WTC11 (cell line): Measurements from ENCODE around the gene FBXW4. TPM values are rescaled to one million over a fixed set of nuclear protein-coding genes. Genes with fewer than 3 reads are reported as not detected.

Source experiments
- ATAC-seq: fragments of 200-7000 bp; cut with Tn5 transposase; 2 replicates; pipeline ENCODE4 v1.10.0; 2021; ENCODE audit warnings: mild to moderate bottlenecking, moderate library complexity
- CTCF ChIA-PET: fragments of 300-600 bp; sonication (Branson Sonifier 250); formaldehyde crosslinking; loops from one replicate; lab custom pipeline; 2021; ENCODE audit warnings: antibody characterized with exemption; lab: Charles Lee
- POLR2A ChIA-PET: fragments of 350-600 bp; sonication (Branson Sonifier 250); formaldehyde crosslinking; loops from one replicate; lab custom pipeline; 2021; ENCODE audit warnings: antibody characterized with exemption; lab: Charles Lee
- DNase-seq: peaks from one replicate; pipeline ENCODE4 v3.0.0; 2021; ENCODE audit warnings: low spot score
- H3K27ac Mint-ChIP-seq: 2 replicates; pipeline ENCODE4 v1.8.0; 2021; ENCODE audit warnings: mixed read lengths
- H3K27me3 Mint-ChIP-seq: 2 replicates; pipeline ENCODE4 v1.8.0; 2021; ENCODE audit warnings: low read depth, mild to moderate bottlenecking, moderate library complexity, mixed read lengths
- H3K36me3 Mint-ChIP-seq: 2 replicates; pipeline ENCODE4 v1.8.0; 2021; ENCODE audit warnings: mixed read lengths
- H3K4me1 Mint-ChIP-seq: 2 replicates; pipeline ENCODE4 v1.8.0; 2022; ENCODE audit warnings: mixed read lengths
- H3K4me3 Mint-ChIP-seq: 2 replicates; pipeline ENCODE4 v1.8.0; 2021; ENCODE audit warnings: mild to moderate bottlenecking, moderate library complexity, mixed read lengths
- H3K9me3 Mint-ChIP-seq: 2 replicates; pipeline ENCODE4 v1.8.0; 2021; ENCODE audit warnings: mixed read lengths
- ATF1 ChIP-seq: sonication (generic); formaldehyde crosslinking; IDR thresholded peaks from 2 replicates; pipeline ENCODE4 v1.8.1; 2023; ENCODE audit warnings: mild to moderate bottlenecking, moderate library complexity, missing genetic modification reagents
- CBFB ChIP-seq: sonication (generic); formaldehyde crosslinking; IDR thresholded peaks from 2 replicates; pipeline ENCODE4 v1.8.1; 2022; ENCODE audit warnings: mild to moderate bottlenecking, low read depth, missing genetic modification reagents
- ELF4 ChIP-seq: sonication (generic); formaldehyde crosslinking; IDR thresholded peaks from 2 replicates; pipeline ENCODE4 v1.8.1; 2022; ENCODE audit warnings: low read depth, mild to moderate bottlenecking, moderate library complexity, missing genetic modification reagents
- GABPB1 ChIP-seq: sonication (generic); formaldehyde crosslinking; IDR thresholded peaks from 2 replicates; pipeline ENCODE4 v1.8.1; 2023; ENCODE audit warnings: mild to moderate bottlenecking, missing genetic modification reagents
- MYBL2 ChIP-seq: sonication (generic); formaldehyde crosslinking; IDR thresholded peaks from 2 replicates; pipeline ENCODE4 v1.8.1; 2023; ENCODE audit warnings: mild to moderate bottlenecking, moderate library complexity, missing genetic modification reagents
- NFE2L1 ChIP-seq: sonication (generic); formaldehyde crosslinking; IDR thresholded peaks from 2 replicates; pipeline ENCODE4 v1.8.1; 2023; ENCODE audit warnings: missing genetic modification reagents
- NR1H2 ChIP-seq: sonication (generic); formaldehyde crosslinking; IDR thresholded peaks from 2 replicates; pipeline ENCODE4 v1.9.0; 2021; ENCODE audit warnings: mild to moderate bottlenecking, moderate library complexity, missing genetic modification reagents
- NR2C2 ChIP-seq: sonication (generic); formaldehyde crosslinking; IDR thresholded peaks from 2 replicates; pipeline ENCODE4 v1.8.0; 2022; ENCODE audit warnings: mild to moderate bottlenecking, missing genetic modification reagents
- ZNF121 ChIP-seq: sonication (generic); formaldehyde crosslinking; IDR thresholded peaks from 2 replicates; pipeline ENCODE4 v1.8.0; 2023; ENCODE audit warnings: missing genetic modification reagents
- ZNF138 ChIP-seq: sonication (generic); formaldehyde crosslinking; conservative IDR thresholded peaks from 2 replicates; pipeline ENCODE4 v1.8.1; 2022; ENCODE audit warnings: mild to moderate bottlenecking, moderate library complexity, missing genetic modification reagents
- ZNF317 ChIP-seq: sonication (generic); formaldehyde crosslinking; IDR thresholded peaks from 2 replicates; pipeline ENCODE4 v1.8.1; 2023; ENCODE audit warnings: low read depth, mild to moderate bottlenecking, moderate library complexity, missing genetic modification reagents, borderline replicate concordance
- ZNF416 ChIP-seq: fragments of 250-450 bp; sonication (Bioruptor Pico); IDR thresholded peaks from 2 replicates; pipeline ENCODE4 v1.9.0; 2021; ENCODE audit warnings: mild to moderate bottlenecking, inconsistent platforms
- ZSCAN18 ChIP-seq: fragments of 250-450 bp; sonication (Bioruptor Pico); IDR thresholded peaks from 2 replicates; pipeline ENCODE4 v2.1.2; 2022; ENCODE audit warnings: mild to moderate bottlenecking, moderate library complexity
- total RNA-seq: library from RNA; stranded (reverse); gene quantifications from 3 replicates; pipeline ENCODE4 v1.2.3, GENCODE V29; 2021
- TF ChIP-seq, protein P1 (sequence below): fragments of 250-450 bp; sonication (Bioruptor Pico); IDR thresholded peaks from 2 replicates; pipeline ENCODE4 v1.9.0; 2021; ENCODE audit warnings: mild to moderate bottlenecking
- TF ChIP-seq, protein P2 (sequence below): sonication (generic); formaldehyde crosslinking; IDR thresholded peaks from 2 replicates; pipeline ENCODE4 v1.8.1; 2023; ENCODE audit warnings: mild to moderate bottlenecking, missing genetic modification reagents, moderate library complexity
- TF ChIP-seq, protein P3 (sequence below): sonication (generic); formaldehyde crosslinking; IDR thresholded peaks from 2 replicates; pipeline ENCODE4 v1.8.1; 2022; ENCODE audit warnings: missing genetic modification reagents, borderline replicate concordance
- TF ChIP-seq, protein P4 (sequence below): sonication (generic); formaldehyde crosslinking; IDR thresholded peaks from 2 replicates; pipeline ENCODE4 v1.8.1; 2022; ENCODE audit warnings: low read depth, missing genetic modification reagents, borderline replicate concordance
- TF ChIP-seq, protein P5 (sequence below): fragments of 250-450 bp; sonication (Bioruptor Pico); IDR thresholded peaks from 2 replicates; pipeline ENCODE4 v1.9.0; 2021; ENCODE audit warnings: mild to moderate bottlenecking
- TF ChIP-seq, protein P6 (sequence below): sonication (generic); formaldehyde crosslinking; IDR thresholded peaks from 2 replicates; pipeline ENCODE4 v1.8.0; 2022; ENCODE audit warnings: missing genetic modification reagents
- TF ChIP-seq, protein P7 (sequence below): sonication (generic); formaldehyde crosslinking; IDR thresholded peaks from 2 replicates; pipeline ENCODE4 v1.8.1; 2022; ENCODE audit warnings: mild to moderate bottlenecking, moderate library complexity, missing genetic modification reagents

FBXW4 gene
- total RNA-seq, 1 experiment from 2014 or later: 45.3 TPM

GRCh38 chr10:101613646-101614045 lies 81.3 kb downstream of the FBXW4 start:
- Mint-ChIP-seq H3K9me3 (no peaks in the 10 kb centered on the region), H3K36me3 (peaks cover 14% of the 10 kb centered on the region)
- POLR2A ChIA-PET: no interaction called here

DNA sequence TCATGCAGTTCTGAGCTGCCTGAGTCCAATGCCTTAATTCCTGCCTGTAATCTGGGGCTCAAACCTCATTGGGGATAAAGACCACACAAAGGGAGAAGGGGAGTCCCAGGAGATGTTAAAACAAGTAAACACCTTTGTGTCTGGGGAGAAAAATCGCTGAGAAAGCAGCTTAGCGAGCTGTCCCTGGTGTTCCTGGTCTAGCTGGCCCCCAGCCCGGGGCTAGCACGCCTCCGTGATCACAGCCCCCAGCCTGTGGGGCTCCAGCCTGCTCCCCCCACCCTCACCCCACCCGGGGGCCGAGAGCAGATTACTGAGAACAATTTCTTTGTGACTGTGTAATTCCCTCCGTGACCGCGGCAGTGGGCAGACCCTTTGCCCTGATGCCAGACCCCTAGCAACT lies 82.1 kb downstream of the FBXW4 start:
- no peaks in the 10 kb centered on the region for H3K9me3 Mint-ChIP-seq
- peaks cover 15% of the 10 kb centered on the region for H3K36me3 Mint-ChIP-seq
- POLR2A ChIA-PET: no interaction called here
- TF ChIP-seq MYBL2 (CRISPR knock-in tag): no peak
- TF ChIP-seq, protein P1, sequence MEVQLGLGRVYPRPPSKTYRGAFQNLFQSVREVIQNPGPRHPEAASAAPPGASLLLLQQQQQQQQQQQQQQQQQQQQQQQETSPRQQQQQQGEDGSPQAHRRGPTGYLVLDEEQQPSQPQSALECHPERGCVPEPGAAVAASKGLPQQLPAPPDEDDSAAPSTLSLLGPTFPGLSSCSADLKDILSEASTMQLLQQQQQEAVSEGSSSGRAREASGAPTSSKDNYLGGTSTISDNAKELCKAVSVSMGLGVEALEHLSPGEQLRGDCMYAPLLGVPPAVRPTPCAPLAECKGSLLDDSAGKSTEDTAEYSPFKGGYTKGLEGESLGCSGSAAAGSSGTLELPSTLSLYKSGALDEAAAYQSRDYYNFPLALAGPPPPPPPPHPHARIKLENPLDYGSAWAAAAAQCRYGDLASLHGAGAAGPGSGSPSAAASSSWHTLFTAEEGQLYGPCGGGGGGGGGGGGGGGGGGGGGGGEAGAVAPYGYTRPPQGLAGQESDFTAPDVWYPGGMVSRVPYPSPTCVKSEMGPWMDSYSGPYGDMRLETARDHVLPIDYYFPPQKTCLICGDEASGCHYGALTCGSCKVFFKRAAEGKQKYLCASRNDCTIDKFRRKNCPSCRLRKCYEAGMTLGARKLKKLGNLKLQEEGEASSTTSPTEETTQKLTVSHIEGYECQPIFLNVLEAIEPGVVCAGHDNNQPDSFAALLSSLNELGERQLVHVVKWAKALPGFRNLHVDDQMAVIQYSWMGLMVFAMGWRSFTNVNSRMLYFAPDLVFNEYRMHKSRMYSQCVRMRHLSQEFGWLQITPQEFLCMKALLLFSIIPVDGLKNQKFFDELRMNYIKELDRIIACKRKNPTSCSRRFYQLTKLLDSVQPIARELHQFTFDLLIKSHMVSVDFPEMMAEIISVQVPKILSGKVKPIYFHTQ: no peak
- no peak for TF ChIP-seq NR1H2 (CRISPR knock-in tag)
- no peak for TF ChIP-seq CBFB (CRISPR knock-in tag)
- TF ChIP-seq ELF4 (CRISPR knock-in tag): no peak
- no peak for TF ChIP-seq ZNF317 (CRISPR knock-in tag)
- TF ChIP-seq ZSCAN18 (CRISPR knock-in tag): no peak
- TF ChIP-seq, protein P2, sequence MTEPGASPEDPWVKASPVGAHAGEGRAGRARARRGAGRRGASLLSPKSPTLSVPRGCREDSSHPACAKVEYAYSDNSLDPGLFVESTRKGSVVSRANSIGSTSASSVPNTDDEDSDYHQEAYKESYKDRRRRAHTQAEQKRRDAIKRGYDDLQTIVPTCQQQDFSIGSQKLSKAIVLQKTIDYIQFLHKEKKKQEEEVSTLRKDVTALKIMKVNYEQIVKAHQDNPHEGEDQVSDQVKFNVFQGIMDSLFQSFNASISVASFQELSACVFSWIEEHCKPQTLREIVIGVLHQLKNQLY: no peak
- TF ChIP-seq ATF1 (CRISPR knock-in tag): no peak
- TF ChIP-seq GABPB1 (CRISPR knock-in tag): no peak
- TF ChIP-seq, all 79 proteins: peak for 0
- Mint-ChIP-seq H3K27ac (no peak overlapping the region), H3K27me3 (no peaks in the 10 kb centered on the region), H3K4me1 (peaks cover 22% of the 10 kb centered on the region), H3K4me3 (no peak overlapping the region)
- no peak for ATAC-seq
- no peak for DNase-seq
- CTCF ChIA-PET: interaction anchor here (0.9 to 8.5 kb wide), 3 partner anchors 7 to 168 kb away, joined by 3 to 167 read pairs (median 8); no protein-coding TSS in a partner anchor

More at GRCh38 chr10:101613646-101614045, 81.3 kb downstream of the FBXW4 start:
- Mint-ChIP-seq H3K4me3 (no peak overlapping the region), H3K27me3 (no peaks in the 10 kb centered on the region), H3K4me1 (peaks cover 22% of the 10 kb centered on the region), H3K27ac (no peak overlapping the region)
- ATAC-seq (no peak), DNase-seq (no peak)
- CTCF ChIA-PET: interaction anchor here (0.9 to 8.5 kb wide), 3 partner anchors 8 to 168 kb away, joined by 3 to 167 read pairs (median 8); no protein-coding TSS in a partner anchor
- TF ChIP-seq, protein P3, sequence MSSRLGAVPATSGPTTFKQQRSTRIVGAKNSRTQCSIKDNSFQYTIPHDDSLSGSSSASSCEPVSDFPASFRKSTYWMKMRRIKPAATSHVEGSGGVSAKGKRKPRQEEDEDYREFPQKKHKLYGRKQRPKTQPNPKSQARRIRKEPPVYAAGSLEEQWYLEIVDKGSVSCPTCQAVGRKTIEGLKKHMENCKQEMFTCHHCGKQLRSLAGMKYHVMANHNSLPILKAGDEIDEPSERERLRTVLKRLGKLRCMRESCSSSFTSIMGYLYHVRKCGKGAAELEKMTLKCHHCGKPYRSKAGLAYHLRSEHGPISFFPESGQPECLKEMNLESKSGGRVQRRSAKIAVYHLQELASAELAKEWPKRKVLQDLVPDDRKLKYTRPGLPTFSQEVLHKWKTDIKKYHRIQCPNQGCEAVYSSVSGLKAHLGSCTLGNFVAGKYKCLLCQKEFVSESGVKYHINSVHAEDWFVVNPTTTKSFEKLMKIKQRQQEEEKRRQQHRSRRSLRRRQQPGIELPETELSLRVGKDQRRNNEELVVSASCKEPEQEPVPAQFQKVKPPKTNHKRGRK (CRISPR knock-in tag): no peak
- no peak for TF ChIP-seq NR2C2 (CRISPR knock-in tag)
- TF ChIP-seq, protein P4, sequence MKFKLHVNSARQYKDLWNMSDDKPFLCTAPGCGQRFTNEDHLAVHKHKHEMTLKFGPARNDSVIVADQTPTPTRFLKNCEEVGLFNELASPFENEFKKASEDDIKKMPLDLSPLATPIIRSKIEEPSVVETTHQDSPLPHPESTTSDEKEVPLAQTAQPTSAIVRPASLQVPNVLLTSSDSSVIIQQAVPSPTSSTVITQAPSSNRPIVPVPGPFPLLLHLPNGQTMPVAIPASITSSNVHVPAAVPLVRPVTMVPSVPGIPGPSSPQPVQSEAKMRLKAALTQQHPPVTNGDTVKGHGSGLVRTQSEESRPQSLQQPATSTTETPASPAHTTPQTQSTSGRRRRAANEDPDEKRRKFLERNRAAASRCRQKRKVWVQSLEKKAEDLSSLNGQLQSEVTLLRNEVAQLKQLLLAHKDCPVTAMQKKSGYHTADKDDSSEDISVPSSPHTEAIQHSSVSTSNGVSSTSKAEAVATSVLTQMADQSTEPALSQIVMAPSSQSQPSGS (CRISPR knock-in tag): no peak
- TF ChIP-seq, protein P5, sequence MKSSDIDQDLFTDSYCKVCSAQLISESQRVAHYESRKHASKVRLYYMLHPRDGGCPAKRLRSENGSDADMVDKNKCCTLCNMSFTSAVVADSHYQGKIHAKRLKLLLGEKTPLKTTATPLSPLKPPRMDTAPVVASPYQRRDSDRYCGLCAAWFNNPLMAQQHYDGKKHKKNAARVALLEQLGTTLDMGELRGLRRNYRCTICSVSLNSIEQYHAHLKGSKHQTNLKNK (CRISPR knock-in tag): no peak
- no peak for TF ChIP-seq ZNF416 (CRISPR knock-in tag)
- TF ChIP-seq, protein P6, sequence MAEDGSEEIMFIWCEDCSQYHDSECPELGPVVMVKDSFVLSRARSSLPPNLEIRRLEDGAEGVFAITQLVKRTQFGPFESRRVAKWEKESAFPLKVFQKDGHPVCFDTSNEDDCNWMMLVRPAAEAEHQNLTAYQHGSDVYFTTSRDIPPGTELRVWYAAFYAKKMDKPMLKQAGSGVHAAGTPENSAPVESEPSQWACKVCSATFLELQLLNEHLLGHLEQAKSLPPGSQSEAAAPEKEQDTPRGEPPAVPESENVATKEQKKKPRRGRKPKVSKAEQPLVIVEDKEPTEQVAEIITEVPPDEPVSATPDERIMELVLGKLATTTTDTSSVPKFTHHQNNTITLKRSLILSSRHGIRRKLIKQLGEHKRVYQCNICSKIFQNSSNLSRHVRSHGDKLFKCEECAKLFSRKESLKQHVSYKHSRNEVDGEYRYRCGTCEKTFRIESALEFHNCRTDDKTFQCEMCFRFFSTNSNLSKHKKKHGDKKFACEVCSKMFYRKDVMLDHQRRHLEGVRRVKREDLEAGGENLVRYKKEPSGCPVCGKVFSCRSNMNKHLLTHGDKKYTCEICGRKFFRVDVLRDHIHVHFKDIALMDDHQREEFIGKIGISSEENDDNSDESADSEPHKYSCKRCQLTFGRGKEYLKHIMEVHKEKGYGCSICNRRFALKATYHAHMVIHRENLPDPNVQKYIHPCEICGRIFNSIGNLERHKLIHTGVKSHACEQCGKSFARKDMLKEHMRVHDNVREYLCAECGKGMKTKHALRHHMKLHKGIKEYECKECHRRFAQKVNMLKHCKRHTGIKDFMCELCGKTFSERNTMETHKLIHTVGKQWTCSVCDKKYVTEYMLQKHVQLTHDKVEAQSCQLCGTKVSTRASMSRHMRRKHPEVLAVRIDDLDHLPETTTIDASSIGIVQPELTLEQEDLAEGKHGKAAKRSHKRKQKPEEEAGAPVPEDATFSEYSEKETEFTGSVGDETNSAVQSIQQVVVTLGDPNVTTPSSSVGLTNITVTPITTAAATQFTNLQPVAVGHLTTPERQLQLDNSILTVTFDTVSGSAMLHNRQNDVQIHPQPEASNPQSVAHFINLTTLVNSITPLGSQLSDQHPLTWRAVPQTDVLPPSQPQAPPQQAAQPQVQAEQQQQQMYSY (CRISPR knock-in tag): no peak
- TF ChIP-seq, protein P7, sequence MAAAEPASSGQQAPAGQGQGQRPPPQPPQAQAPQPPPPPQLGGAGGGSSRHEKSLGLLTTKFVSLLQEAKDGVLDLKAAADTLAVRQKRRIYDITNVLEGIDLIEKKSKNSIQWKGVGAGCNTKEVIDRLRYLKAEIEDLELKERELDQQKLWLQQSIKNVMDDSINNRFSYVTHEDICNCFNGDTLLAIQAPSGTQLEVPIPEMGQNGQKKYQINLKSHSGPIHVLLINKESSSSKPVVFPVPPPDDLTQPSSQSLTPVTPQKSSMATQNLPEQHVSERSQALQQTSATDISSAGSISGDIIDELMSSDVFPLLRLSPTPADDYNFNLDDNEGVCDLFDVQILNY: no peak
- no peak for TF ChIP-seq NFE2L1 (CRISPR knock-in tag)
- TF ChIP-seq ZNF121 (CRISPR knock-in tag): no peak
- TF ChIP-seq ZNF138 (CRISPR knock-in tag): no peak
